Measurements from ENCODE around the gene KRTAP12-4.

Gene KRTAP12-4

DNA sequence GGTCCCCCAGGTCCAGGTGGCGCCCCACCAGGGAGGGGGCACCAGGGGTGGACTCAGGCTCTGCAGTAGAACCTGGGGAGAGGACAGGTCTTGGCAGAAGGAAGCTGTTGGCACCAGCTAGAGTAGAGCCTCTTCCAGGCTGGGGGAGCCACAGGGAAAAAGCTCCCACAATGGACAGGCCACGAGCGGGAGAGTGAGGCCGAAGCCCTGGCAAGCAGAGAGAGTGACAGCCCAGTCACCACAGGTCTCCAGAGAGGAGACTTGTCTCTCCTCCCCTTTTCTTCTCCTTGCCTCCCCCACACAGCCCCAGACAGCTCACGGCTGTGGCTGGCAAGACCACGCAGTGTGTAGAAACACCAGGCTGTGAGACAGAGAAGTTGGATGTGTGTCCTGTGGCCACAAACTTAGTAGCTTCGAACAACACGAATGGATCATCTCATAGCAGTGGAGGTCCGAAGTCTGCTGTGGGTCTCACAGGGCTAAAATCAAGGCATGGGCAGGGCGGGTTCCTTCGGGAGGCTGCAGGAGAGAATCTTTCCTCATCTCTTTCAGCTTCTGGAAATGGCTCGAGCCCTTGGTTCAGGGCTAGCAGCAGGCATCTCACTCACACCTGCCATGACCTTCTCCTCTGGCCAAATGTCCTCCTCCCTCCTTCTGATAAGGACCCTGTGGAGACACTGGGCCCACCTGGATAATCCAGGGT, 3.3 kb downstream of the KRTAP12-4 start:
- H3K4me3 ChIP-seq (ENCODE audit: low read depth, low read length, poor library complexity, severe bottlenecking), result no peak overlapping the region
- H2AFZ ChIP-seq (ENCODE audit: low read length), result no peak overlapping the region
- H3K27ac ChIP-seq (ENCODE audit: low read depth, low read length, poor library complexity, severe bottlenecking), result no peak overlapping the region
- H3K79me2 ChIP-seq (ENCODE audit: insufficient read depth, low read length), result no peaks in the 10 kb centered on the region
- H4K20me1 ChIP-seq (ENCODE audit: insufficient read depth, low read length), result no peaks in the 10 kb centered on the region
- H3K36me3 ChIP-seq (ENCODE audit: insufficient read depth, low read length), result no peaks in the 10 kb centered on the region; the same call in 1 of the 2 replicates
- H3K9me2 ChIP-seq (ENCODE audit: low read depth, low read length), result no peaks in the 10 kb centered on the region
- H3K9me3 ChIP-seq (ENCODE audit: low read length), result 0 out of 2 replicates have a peak, but pooled peaks cover under 1% of the 10 kb centered on the region
- H3K9ac ChIP-seq (ENCODE audit: low read length), result no peak overlapping the region
- no peak for TF ChIP-seq EZH2 (IDR thresholded peaks at IDR 0.05; ENCODE audit: borderline replicate concordance, low read length)
- TF ChIP-seq, protein P1, sequence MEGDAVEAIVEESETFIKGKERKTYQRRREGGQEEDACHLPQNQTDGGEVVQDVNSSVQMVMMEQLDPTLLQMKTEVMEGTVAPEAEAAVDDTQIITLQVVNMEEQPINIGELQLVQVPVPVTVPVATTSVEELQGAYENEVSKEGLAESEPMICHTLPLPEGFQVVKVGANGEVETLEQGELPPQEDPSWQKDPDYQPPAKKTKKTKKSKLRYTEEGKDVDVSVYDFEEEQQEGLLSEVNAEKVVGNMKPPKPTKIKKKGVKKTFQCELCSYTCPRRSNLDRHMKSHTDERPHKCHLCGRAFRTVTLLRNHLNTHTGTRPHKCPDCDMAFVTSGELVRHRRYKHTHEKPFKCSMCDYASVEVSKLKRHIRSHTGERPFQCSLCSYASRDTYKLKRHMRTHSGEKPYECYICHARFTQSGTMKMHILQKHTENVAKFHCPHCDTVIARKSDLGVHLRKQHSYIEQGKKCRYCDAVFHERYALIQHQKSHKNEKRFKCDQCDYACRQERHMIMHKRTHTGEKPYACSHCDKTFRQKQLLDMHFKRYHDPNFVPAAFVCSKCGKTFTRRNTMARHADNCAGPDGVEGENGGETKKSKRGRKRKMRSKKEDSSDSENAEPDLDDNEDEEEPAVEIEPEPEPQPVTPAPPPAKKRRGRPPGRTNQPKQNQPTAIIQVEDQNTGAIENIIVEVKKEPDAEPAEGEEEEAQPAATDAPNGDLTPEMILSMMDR (IDR thresholded peaks at IDR 0.05; ENCODE audit: low read length), result no peak
- H3F3A ChIP-seq (ENCODE audit: insufficient read depth, low read length), result no peaks in the 10 kb centered on the region
- H3K27me3 ChIP-seq (ENCODE audit: insufficient read depth, low read length), result no peaks in the 10 kb centered on the region; the same call in 1 of the 2 replicates
- no peak overlapping the region for H3K4me2 ChIP-seq (ENCODE audit: low read length)
- no peaks in the 10 kb centered on the region for H3K4me1 ChIP-seq (ENCODE audit: insufficient read depth, low read length, severe bottlenecking)

DNA sequence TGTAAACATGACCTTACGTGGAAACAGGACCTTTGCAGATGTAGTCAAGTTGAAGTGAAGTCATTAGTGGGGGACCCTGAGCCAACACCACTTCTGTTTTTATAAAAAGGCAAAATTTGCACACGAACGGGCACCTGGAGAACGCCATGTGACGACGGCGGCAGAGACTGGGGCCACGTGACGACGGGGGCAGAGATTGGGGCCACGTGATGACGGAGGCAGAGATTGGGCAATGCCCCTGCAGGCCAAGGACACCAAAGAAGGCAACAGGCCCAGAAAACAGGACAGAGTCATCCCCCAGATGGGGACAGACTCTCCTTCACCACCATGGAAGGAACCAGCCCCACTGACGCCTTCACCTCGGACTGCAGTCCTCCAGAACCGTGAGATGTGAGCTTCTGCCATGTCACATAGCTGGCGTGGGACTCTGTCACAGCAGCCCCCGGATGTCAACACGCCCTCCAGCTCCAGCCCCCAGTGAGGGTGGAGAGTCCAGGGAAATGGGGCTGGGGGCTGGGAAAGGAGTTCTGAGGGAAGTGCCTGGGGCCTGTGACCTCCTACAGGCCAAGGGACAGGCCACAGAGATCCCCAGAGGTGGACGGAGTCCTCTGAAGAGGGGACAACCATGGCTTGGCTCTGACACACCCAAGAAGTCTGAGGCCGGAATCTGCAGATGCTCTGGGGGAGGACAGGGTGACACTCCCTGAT, 4.0 kb downstream of the KRTAP12-4 start:
- no peak overlapping the region for H3K4me2 ChIP-seq (ENCODE audit: low read length)
- TF ChIP-seq, protein P1 (IDR thresholded peaks at IDR 0.05; ENCODE audit: low read length), result no peak
- TF ChIP-seq EZH2 (IDR thresholded peaks at IDR 0.05; ENCODE audit: borderline replicate concordance, low read length), result no peak
- no peak overlapping the region for H2AFZ ChIP-seq (ENCODE audit: low read length)
- H3K9me2 ChIP-seq (ENCODE audit: low read depth, low read length), result no peaks in the 10 kb centered on the region
- H3K9ac ChIP-seq (ENCODE audit: low read length), result no peak overlapping the region
- H3K27me3 ChIP-seq (ENCODE audit: insufficient read depth, low read length), result no peaks in the 10 kb centered on the region
- no peaks in the 10 kb centered on the region for H3K79me2 ChIP-seq (ENCODE audit: insufficient read depth, low read length)
- H3K4me1 ChIP-seq (ENCODE audit: insufficient read depth, low read length, severe bottlenecking), result no peaks in the 10 kb centered on the region
- no peak overlapping the region for H3K27ac ChIP-seq (ENCODE audit: low read depth, low read length, poor library complexity, severe bottlenecking)
- no peaks in the 10 kb centered on the region; the same call in 1 of the 2 replicates for H3K36me3 ChIP-seq (ENCODE audit: insufficient read depth, low read length)
- no peaks in the 10 kb centered on the region for H3F3A ChIP-seq (ENCODE audit: insufficient read depth, low read length)
- no peaks in the 10 kb centered on the region for H4K20me1 ChIP-seq (ENCODE audit: insufficient read depth, low read length)
- H3K9me3 ChIP-seq (ENCODE audit: low read length), result no peaks in the 10 kb centered on the region
- H3K4me3 ChIP-seq (ENCODE audit: low read depth, low read length, poor library complexity, severe bottlenecking), result no peak overlapping the region

DNA sequence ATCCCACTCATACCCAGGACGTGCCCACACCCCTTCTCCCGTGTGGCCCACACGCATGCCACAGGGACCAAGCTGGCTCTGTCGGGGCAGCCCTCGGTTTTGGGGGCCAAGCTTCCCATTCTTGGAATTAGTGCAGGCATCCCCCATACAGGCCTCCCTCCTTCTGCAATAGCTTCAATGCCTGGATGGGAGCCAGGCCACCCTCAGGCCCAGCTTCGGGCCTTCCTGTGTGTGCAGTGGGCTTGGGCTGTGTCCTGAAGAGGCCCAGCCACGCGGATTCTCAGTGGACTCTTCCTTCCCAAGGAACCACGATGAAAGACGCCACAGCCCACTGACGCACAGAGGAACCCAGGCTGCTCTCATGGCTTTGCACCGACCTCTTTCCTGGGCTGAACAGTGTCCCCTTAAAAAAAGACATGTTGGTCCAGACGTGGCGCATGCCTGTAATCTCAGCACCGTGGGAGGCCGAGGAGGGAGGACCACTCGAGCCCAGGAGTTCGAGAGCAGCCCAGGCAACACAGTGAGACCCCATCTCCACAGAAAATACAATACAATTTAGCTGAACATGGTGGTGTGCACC, 4.8 kb downstream of the KRTAP12-4 start:
- Histone ChIP-seq H3K27ac (ENCODE audit: low read depth, low read length, poor library complexity, severe bottlenecking) (no peak overlapping the region), H3K9me2 (ENCODE audit: low read depth, low read length) (no peaks in the 10 kb centered on the region), H2AFZ (ENCODE audit: low read length) (no peak overlapping the region), H4K20me1 (ENCODE audit: insufficient read depth, low read length) (no peaks in the 10 kb centered on the region), H3K4me2 (ENCODE audit: low read length) (no peak overlapping the region), H3K9ac (ENCODE audit: low read length) (no peak overlapping the region), H3K79me2 (ENCODE audit: insufficient read depth, low read length) (no peaks in the 10 kb centered on the region), H3K9me3 (ENCODE audit: low read length) (0 out of 2 replicates have a peak, but pooled peaks cover 2% of the 10 kb centered on the region), H3K36me3 (ENCODE audit: insufficient read depth, low read length) (no peaks in the 10 kb centered on the region; the same call in 1 of the 2 replicates), H3K4me3 (ENCODE audit: low read depth, low read length, poor library complexity, severe bottlenecking) (no peak overlapping the region), H3F3A (ENCODE audit: insufficient read depth, low read length) (no peaks in the 10 kb centered on the region), H3K27me3 (ENCODE audit: insufficient read depth, low read length) (no peaks in the 10 kb centered on the region), H3K4me1 (ENCODE audit: insufficient read depth, low read length, severe bottlenecking) (no peaks in the 10 kb centered on the region)
- TF ChIP-seq EZH2 (IDR thresholded peaks at IDR 0.05; ENCODE audit: borderline replicate concordance, low read length), result no peak
- TF ChIP-seq, protein P1 (IDR thresholded peaks at IDR 0.05; ENCODE audit: low read length), result no peak

All from OCI-LY1 (cell line).